Measurements from ENCODE around the gene RABAC1. TPM values are rescaled to one million over a fixed set of nuclear protein-coding genes. Genes with fewer than 3 reads are reported as not detected.

RABAC1 gene
- total and polyA plus RNA-seq, 4 donors: 87.9 to 291 (median 263) TPM

DNA sequence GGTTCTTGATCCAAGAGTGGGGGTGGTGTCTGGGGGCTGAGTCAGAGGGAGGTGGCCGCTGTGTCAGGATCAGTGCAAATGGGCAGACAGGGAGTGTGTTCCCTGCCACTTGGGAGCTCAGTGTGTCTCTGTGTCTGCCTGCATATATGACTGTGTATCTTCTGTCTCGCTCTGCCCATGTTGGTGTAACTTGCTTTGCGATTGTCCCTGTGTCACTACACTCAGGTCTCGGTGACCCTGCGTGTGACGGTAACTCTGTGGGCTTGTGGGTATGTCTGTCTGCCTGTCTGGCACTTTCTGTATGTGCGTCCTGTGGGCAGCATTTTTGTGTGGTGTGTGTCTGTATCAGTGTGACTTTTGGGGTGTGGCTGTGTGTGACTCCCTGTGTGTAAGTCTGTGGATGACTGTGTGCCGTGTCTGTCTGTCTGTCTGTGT lies 22.7 kb downstream of the RABAC1 start:
- WGBS, 2 donors: 75 to 82% methylated on average over 8 of the region's 8 CpGs
- DNase-seq (no peak), ATAC-seq (ENCODE audit: insufficient read depth, low FRiP score) (no peak)
- TF ChIP-seq, protein P1, sequence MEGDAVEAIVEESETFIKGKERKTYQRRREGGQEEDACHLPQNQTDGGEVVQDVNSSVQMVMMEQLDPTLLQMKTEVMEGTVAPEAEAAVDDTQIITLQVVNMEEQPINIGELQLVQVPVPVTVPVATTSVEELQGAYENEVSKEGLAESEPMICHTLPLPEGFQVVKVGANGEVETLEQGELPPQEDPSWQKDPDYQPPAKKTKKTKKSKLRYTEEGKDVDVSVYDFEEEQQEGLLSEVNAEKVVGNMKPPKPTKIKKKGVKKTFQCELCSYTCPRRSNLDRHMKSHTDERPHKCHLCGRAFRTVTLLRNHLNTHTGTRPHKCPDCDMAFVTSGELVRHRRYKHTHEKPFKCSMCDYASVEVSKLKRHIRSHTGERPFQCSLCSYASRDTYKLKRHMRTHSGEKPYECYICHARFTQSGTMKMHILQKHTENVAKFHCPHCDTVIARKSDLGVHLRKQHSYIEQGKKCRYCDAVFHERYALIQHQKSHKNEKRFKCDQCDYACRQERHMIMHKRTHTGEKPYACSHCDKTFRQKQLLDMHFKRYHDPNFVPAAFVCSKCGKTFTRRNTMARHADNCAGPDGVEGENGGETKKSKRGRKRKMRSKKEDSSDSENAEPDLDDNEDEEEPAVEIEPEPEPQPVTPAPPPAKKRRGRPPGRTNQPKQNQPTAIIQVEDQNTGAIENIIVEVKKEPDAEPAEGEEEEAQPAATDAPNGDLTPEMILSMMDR (IDR thresholded peaks at IDR 0.05; ENCODE audit: control extremely low read depth, extremely low read depth): no peak
- Histone ChIP-seq H3K27me3 (ENCODE audit: control insufficient read depth in 3 of 3, insufficient read depth in 3 of 3, low read length in 2 of 3) (peaks cover 0 to 58% (median 53%) of the 10 kb centered on the region in 3 donors), H3K4me1 (ENCODE audit: control insufficient read depth in 5 of 5, insufficient read depth in 5 of 5, low read length in 5 of 5) (peaks cover 0 to 6% (median 0%) of the 10 kb centered on the region in 5 donors), H3K9ac (ENCODE audit: insufficient read depth in 1 of 2, low read length in 2 of 2) (no peak overlapping the region), H3K9me3 (ENCODE audit: control insufficient read depth in 4 of 4, insufficient read depth in 3 of 4, low read length in 3 of 4) (no peaks in the 10 kb centered on the region), H3K4me3 (no peak overlapping the region), H3K27ac (ENCODE audit: low read depth in 1 of 2, low read length in 1 of 2) (no peak overlapping the region), H3K36me3 (ENCODE audit: control insufficient read depth in 4 of 4, insufficient read depth in 4 of 4, low read length in 4 of 4) (no peaks in the 10 kb centered on the region)

DNA sequence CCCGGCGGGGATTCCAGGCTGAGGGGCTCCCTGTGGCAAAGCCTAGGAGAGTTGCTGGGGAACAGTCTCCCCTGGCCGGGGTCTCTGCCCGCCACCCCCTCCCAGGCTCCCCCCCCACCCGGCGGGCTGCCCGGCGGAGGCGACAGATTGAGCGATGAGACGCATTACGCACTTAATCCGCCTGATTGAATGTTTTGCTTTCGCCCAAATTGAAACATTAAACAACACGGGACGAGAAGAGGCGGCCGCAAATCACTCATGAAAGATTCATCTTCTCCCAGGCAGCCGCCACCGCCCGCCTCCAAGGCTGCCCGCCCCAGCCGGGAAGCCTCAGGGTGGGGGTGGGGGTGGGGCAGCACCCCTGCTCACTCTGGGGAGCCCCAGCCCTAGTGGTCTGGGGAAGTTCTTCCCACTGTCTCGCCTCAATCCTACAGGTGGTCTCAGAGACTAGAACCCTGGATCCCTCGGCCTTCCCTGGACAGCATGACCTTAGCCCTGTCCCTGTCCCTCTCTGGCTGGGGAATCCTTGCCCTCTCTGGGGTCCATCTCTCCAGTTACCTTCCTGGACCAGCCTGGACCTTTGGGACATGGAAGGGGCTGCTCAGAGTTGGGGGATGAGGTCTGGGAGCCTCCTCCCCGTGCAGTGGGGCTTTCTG lies 23.2 kb downstream of the RABAC1 start:
- Histone ChIP-seq H3K27me3 (ENCODE audit: control insufficient read depth in 3 of 3, insufficient read depth in 3 of 3, low read length in 2 of 3) (peaks cover 0 to 60% (median 55%) of the 10 kb centered on the region in 3 donors), H3K36me3 (ENCODE audit: control insufficient read depth in 4 of 4, insufficient read depth in 4 of 4, low read length in 4 of 4) (no peaks in the 10 kb centered on the region), H3K27ac (ENCODE audit: low read depth in 1 of 2, low read length in 1 of 2) (no peak overlapping the region), H3K4me1 (ENCODE audit: control insufficient read depth in 5 of 5, insufficient read depth in 5 of 5, low read length in 5 of 5) (peaks cover 0 to 6% (median 0%) of the 10 kb centered on the region in 5 donors), H3K4me3 (no peak overlapping the region), H3K9ac (ENCODE audit: insufficient read depth in 1 of 2, low read length in 2 of 2) (no peak overlapping the region), H3K9me3 (ENCODE audit: control insufficient read depth in 4 of 4, insufficient read depth in 3 of 4, low read length in 3 of 4) (no peaks in the 10 kb centered on the region)
- TF ChIP-seq, protein P1 (IDR thresholded peaks at IDR 0.05; ENCODE audit: control extremely low read depth, extremely low read depth): no peak
- DNase-seq (no peak), ATAC-seq (ENCODE audit: insufficient read depth, low FRiP score) (no peak)
- WGBS, 2 donors: 36 to 49% methylated on average over 26 of the region's 26 CpGs

DNA sequence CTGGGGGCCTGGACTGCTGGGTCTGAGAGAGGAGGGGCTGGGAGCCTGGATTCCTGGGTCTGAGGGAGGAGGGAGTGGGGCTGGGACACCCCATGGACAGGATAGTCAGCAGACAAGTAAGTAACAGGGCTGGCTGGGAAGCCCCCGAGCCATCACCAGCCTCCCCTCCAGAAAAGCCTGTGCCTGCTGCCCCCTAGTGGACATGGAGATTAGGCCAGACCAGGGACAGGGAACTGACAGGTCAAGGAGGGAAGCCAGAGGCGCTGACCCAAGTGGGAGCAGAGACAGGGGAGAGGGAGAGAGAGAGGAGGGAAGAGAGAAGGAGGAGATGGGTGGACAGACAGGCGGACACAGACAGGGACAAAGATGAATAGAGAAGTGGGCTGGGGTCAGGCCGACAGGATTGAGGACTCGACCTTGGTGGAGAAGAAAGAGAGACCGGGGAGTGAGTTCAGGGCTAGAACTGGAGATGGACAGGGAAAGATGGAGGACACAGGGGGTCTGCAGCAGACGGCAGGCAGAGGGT lies 24.2 kb downstream of the RABAC1 start:
- ATAC-seq (ENCODE audit: insufficient read depth, low FRiP score) (no peak), DNase-seq (peak; percentile 64 to 72 (median 66))
- H3K27me3 ChIP-seq (ENCODE audit: control insufficient read depth in 3 of 3, insufficient read depth in 3 of 3, low read length in 2 of 3): peaks cover 0 to 70% (median 65%) of the 10 kb centered on the region in 3 donors
- TF ChIP-seq, protein P1 (IDR thresholded peaks at IDR 0.05; ENCODE audit: control extremely low read depth, extremely low read depth): peak; percentile 63
- H3K4me1 ChIP-seq (ENCODE audit: control insufficient read depth in 5 of 5, insufficient read depth in 5 of 5, low read length in 5 of 5): peaks cover 0 to 6% (median 0%) of the 10 kb centered on the region in 5 donors
- H3K27ac ChIP-seq (ENCODE audit: low read depth in 1 of 2, low read length in 1 of 2): no peak overlapping the region
- H3K4me3 ChIP-seq: no peak overlapping the region
- no peaks in the 10 kb centered on the region for H3K36me3 ChIP-seq (ENCODE audit: control insufficient read depth in 4 of 4, insufficient read depth in 4 of 4, low read length in 4 of 4)
- WGBS, 2 donors: 28 to 37% methylated on average over 7 of the region's 7 CpGs
- no peak overlapping the region for H3K9ac ChIP-seq (ENCODE audit: insufficient read depth in 1 of 2, low read length in 2 of 2)
- H3K9me3 ChIP-seq (ENCODE audit: control insufficient read depth in 4 of 4, insufficient read depth in 3 of 4, low read length in 3 of 4): no peaks in the 10 kb centered on the region
